GM12878 (cell line): Measurements from ENCODE around the gene SLC39A7. TPM values are rescaled to one million over a fixed set of nuclear protein-coding genes. Genes with fewer than 3 reads are reported as not detected.

Experiments
- CBFB ChIP-seq: IDR thresholded peaks from 2 replicates; pipeline ENCODE4 v1.6.1; 2016; ENCODE audit warnings: antibody characterized with exemption, low read depth
- CREM ChIP-seq: IDR thresholded peaks from 2 replicates; pipeline ENCODE4 v1.6.1; 2014; ENCODE audit warnings: antibody characterized with exemption, low read depth
- FOXM1 ChIP-seq: IDR thresholded peaks from 2 replicates; pipeline ENCODE4 v1.6.1; 2012; ENCODE audit warnings: low read depth, mild to moderate bottlenecking, inconsistent platforms, low read length, moderate library complexity
- IKZF2 ChIP-seq, 2 experiments: fragments of 450-650 bp; IDR thresholded peaks; 2 replicates each; pipeline ENCODE4 v1.6.1; 2017; ENCODE audit warnings: mild to moderate bottlenecking in 2 of 2, moderate library complexity in 2 of 2
- JUND ChIP-seq: IDR thresholded peaks from 2 replicates; pipeline ENCODE4 v1.6.1; 2012; ENCODE audit warnings: low read depth, mild to moderate bottlenecking, low read length, improper control_type of control experiment, moderate library complexity
- KLF5 ChIP-seq: fragments of 450-650 bp; IDR thresholded peaks from 2 replicates; pipeline ENCODE4 v1.6.1; 2014; ENCODE audit warnings: mild to moderate bottlenecking; ENCODE audit not compliant: partially characterized antibody
- LARP7 ChIP-seq: fragments of 450-650 bp; IDR thresholded peaks from 2 replicates; pipeline ENCODE4 v1.6.1; 2017; ENCODE audit warnings: mild to moderate bottlenecking
- MEF2B ChIP-seq: fragments of 450-650 bp; IDR thresholded peaks from 2 replicates; pipeline ENCODE4 v1.6.1; 2018; ENCODE audit warnings: mild to moderate bottlenecking, moderate library complexity; ENCODE audit not compliant: partially characterized antibody, poor library complexity, severe bottlenecking
- MLLT1 ChIP-seq: fragments of 450-650 bp; IDR thresholded peaks from 2 replicates; pipeline ENCODE4 v1.6.1; 2016; ENCODE audit warnings: mild to moderate bottlenecking
- MTA2 ChIP-seq: fragments of 450-650 bp; IDR thresholded peaks from 2 replicates; pipeline ENCODE4 v1.6.1; 2016; ENCODE audit warnings: low read depth, mild to moderate bottlenecking, moderate library complexity
- MYC ChIP-seq: IDR thresholded peaks from 2 replicates; pipeline ENCODE4 v1.6.1; 2011; ENCODE audit warnings: mild to moderate bottlenecking, low read length, moderate library complexity, inconsistent platforms; ENCODE audit not compliant: insufficient read depth, insufficient replicate concordance, insufficient read length, severe bottlenecking
- NBN ChIP-seq: fragments of 450-650 bp; IDR thresholded peaks from 2 replicates; pipeline ENCODE4 v1.6.1; 2016
- PAX5 ChIP-seq: IDR thresholded peaks from 2 replicates; pipeline ENCODE4 v1.6.1; 2011; ENCODE audit warnings: low read depth, low read length, borderline replicate concordance
- POU2F2 ChIP-seq: IDR thresholded peaks from 3 replicates; pipeline ENCODE4 v1.6.1; 2011; ENCODE audit warnings: low read depth, mild to moderate bottlenecking, low read length, borderline replicate concordance
- RELA ChIP-seq: fragments of 450-650 bp; IDR thresholded peaks from 2 replicates; pipeline ENCODE4 v1.8.0; 2014; ENCODE audit warnings: borderline replicate concordance; ENCODE audit not compliant: partially characterized antibody
- SIN3A ChIP-seq: IDR thresholded peaks from 2 replicates; pipeline ENCODE4 v1.6.1; 2012; ENCODE audit warnings: low read depth, low read length, improper control_type of control experiment
- TAF1 ChIP-seq: IDR thresholded peaks from 2 replicates; pipeline ENCODE4 v1.6.1; 2011; ENCODE audit warnings: mild to moderate bottlenecking, low read depth, low read length, borderline replicate concordance
- YY1 ChIP-seq: IDR thresholded peaks from 2 replicates; pipeline ENCODE4 v1.6.1; 2011; ENCODE audit warnings: low read depth, mild to moderate bottlenecking, low read length
- ZNF24 ChIP-seq: fragments of 450-650 bp; IDR thresholded peaks from 2 replicates; pipeline ENCODE4 v1.6.1; 2017; ENCODE audit warnings: antibody characterized with exemption, mild to moderate bottlenecking
- polyA plus RNA-seq, 11 experiments: library from polyadenylated mRNA; depleted of rRNA in 4 of 11; unstranded in 6 of 11; stranded (reverse) in 5 of 11; fragments of >200 nt; fragmentation: Nextera tagmentation in 4 of 11; fragmentation: Illumina TruSeq in 1 of 11; extraction: Ambion mirVana in 4 of 11; extraction: Trizol in 1 of 11; gene quantifications; 1 replicate in 1 of 11; 2 replicates in 10 of 11; pipeline versions ENCODE4 v1.2.1 to v1.2.3, GENCODE V29; 2011 to 2016; ENCODE audit warnings: inconsistent platforms in 2 of 11, missing spikeins in 2 of 11, low read depth in 1 of 11
- total RNA-seq, 4 experiments: library from RNA; depleted of rRNA in 3 of 4; stranded (reverse); fragments of >200 nt in 3 of 4; fragmentation: Illumina TruSeq in 1 of 4; extraction: Trizol in 1 of 4; gene quantifications; 2 replicates each; pipeline versions ENCODE4 v1.2.1 to v1.2.3, GENCODE V29; 2013 to 2021
- TF ChIP-seq, protein P1 (sequence below): fragments of 450-650 bp; IDR thresholded peaks from 2 replicates; pipeline ENCODE4 v1.6.1; 2017; ENCODE audit warnings: mild to moderate bottlenecking, low read depth, inconsistent platforms; ENCODE audit not compliant: poor library complexity, severe bottlenecking
- TF ChIP-seq, protein P2 (sequence below): IDR thresholded peaks from 2 replicates; pipeline ENCODE4 v1.6.1; 2012; ENCODE audit warnings: low read depth, low read length, improper control_type of control experiment
- TF ChIP-seq, protein P3 (sequence below): IDR thresholded peaks from 2 replicates; pipeline ENCODE4 v1.6.1; 2011; ENCODE audit warnings: borderline replicate concordance, low read depth, mild to moderate bottlenecking, moderate library complexity, low read length; ENCODE audit not compliant: insufficient read depth, poor library complexity, severe bottlenecking

SLC39A7 gene
- total and polyA plus RNA-seq, 10 of the 15 experiments (the other 5 are each of a cell fraction or from before 2014, with no cell fraction given): 7.3 to 63.1 (median 40.6) TPM

- TF ChIP-seq PAX5: 0 out of 2 replicates have a peak, but pooled peaks have one; percentile 55
- peak; percentile 97 for TF ChIP-seq CREM
- peak; percentile 77; the same call in 1 of the 2 replicates for TF ChIP-seq TAF1
- TF ChIP-seq LARP7: peak; percentile 83
- TF ChIP-seq, protein P1, sequence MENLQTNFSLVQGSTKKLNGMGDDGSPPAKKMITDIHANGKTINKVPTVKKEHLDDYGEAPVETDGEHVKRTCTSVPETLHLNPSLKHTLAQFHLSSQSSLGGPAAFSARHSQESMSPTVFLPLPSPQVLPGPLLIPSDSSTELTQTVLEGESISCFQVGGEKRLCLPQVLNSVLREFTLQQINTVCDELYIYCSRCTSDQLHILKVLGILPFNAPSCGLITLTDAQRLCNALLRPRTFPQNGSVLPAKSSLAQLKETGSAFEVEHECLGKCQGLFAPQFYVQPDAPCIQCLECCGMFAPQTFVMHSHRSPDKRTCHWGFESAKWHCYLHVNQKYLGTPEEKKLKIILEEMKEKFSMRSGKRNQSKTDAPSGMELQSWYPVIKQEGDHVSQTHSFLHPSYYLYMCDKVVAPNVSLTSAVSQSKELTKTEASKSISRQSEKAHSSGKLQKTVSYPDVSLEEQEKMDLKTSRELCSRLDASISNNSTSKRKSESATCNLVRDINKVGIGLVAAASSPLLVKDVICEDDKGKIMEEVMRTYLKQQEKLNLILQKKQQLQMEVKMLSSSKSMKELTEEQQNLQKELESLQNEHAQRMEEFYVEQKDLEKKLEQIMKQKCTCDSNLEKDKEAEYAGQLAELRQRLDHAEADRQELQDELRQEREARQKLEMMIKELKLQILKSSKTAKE: no peak
- TF ChIP-seq CBFB: 0 out of 2 replicates have a peak, but pooled peaks have one; percentile 17
- no peak for TF ChIP-seq MYC
- TF ChIP-seq POU2F2: 0 out of 3 replicates have a peak, but pooled peaks have one; percentile 53
- TF ChIP-seq SIN3A: peak; percentile 57; the same call in 1 of the 2 replicates
- TF ChIP-seq MEF2B: peak; percentile 43
- TF ChIP-seq RELA: peak; percentile 16
- TF ChIP-seq, protein P2, sequence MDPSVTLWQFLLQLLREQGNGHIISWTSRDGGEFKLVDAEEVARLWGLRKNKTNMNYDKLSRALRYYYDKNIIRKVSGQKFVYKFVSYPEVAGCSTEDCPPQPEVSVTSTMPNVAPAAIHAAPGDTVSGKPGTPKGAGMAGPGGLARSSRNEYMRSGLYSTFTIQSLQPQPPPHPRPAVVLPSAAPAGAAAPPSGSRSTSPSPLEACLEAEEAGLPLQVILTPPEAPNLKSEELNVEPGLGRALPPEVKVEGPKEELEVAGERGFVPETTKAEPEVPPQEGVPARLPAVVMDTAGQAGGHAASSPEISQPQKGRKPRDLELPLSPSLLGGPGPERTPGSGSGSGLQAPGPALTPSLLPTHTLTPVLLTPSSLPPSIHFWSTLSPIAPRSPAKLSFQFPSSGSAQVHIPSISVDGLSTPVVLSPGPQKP: peak; percentile 69
- peak; percentile 65 to 78 for TF ChIP-seq IKZF2 (IDR thresholded peaks at IDR 0.05)
- peak; percentile 96 for TF ChIP-seq YY1
- TF ChIP-seq MLLT1: 0 out of 2 replicates have a peak, but pooled peaks have one; percentile 45
- TF ChIP-seq MTA2: no peak; the same call in none of the 2 replicates
- TF ChIP-seq, protein P3, sequence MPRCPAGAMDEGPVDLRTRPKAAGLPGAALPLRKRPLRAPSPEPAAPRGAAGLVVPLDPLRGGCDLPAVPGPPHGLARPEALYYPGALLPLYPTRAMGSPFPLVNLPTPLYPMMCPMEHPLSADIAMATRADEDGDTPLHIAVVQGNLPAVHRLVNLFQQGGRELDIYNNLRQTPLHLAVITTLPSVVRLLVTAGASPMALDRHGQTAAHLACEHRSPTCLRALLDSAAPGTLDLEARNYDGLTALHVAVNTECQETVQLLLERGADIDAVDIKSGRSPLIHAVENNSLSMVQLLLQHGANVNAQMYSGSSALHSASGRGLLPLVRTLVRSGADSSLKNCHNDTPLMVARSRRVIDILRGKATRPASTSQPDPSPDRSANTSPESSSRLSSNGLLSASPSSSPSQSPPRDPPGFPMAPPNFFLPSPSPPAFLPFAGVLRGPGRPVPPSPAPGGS: peak; percentile 17
- TF ChIP-seq NBN: peak; percentile 63; the same call in 1 of the 2 replicates
- no peak for TF ChIP-seq ZNF24
- 0 out of 2 replicates have a peak, but pooled peaks have one; percentile 4 for TF ChIP-seq JUND
- peak; percentile 40 for TF ChIP-seq KLF5
- TF ChIP-seq FOXM1: no peak
Measured at GRCh38 chr6:33208091-33208967, 7.7 kb downstream of the SLC39A7 start, which contains the start of gene RING1 (continued).
